ENCODE measurements around the gene C11orf87.

The C11orf87 gene

GRCh38 chr11:109421981-109422869 lies at the start of gene C11orf87:
Gene C11orf87, plus strand, starts transcription at chr11:109422190. Its CDS starts 1,444 bp downstream, at chr11:109423634.
- no peak for DNase-seq

GRCh38 chr11:109374032-109374431 lies 48.0 kb upstream of the C11orf87 start:
- no peak for DNase-seq

- DNase-seq, result no peak
Measured at GRCh38 chr11:109374441-109374840, 47.5 kb upstream of the C11orf87 start.

- no peak for DNase-seq
Measured at GRCh38 chr11:109377039-109377742, 44.8 kb upstream of the C11orf87 start.

GRCh38 chr11:109378034-109378433 lies 44.0 kb upstream of the C11orf87 start:
- no peak for DNase-seq

GRCh38 chr11:109383306-109383705 lies 38.7 kb upstream of the C11orf87 start:
- no peak for DNase-seq

- no peak for DNase-seq
Measured at GRCh38 chr11:109384873-109385272, 37.1 kb upstream of the C11orf87 start.

- DNase-seq, result no peak
Measured at GRCh38 chr11:109388982-109389381, 33.0 kb upstream of the C11orf87 start.

GRCh38 chr11:109390752-109391151 lies 31.2 kb upstream of the C11orf87 start:
- no peak for DNase-seq

- DNase-seq, result no peak
Measured at GRCh38 chr11:109401545-109401944, 20.4 kb upstream of the C11orf87 start.

GRCh38 chr11:109405671-109406070 lies 16.3 kb upstream of the C11orf87 start:
- no peak for DNase-seq

GRCh38 chr11:109416601-109417000 lies 5.4 kb upstream of the C11orf87 start:
- DNase-seq, result no peak

- no peak for DNase-seq
Measured at GRCh38 chr11:109422870-109423465, 978 bp downstream of the C11orf87 start.

- DNase-seq, result no peak
Measured at GRCh38 chr11:109423466-109424190, 1.6 kb downstream of the C11orf87 start.

- no peak for DNase-seq
Measured at GRCh38 chr11:109424901-109425300, 2.9 kb downstream of the C11orf87 start.

GRCh38 chr11:109425554-109425953 lies 3.6 kb downstream of the C11orf87 start:
- no peak for DNase-seq

GRCh38 chr11:109426442-109427240 lies 4.7 kb downstream of the C11orf87 start:
- DNase-seq, result no peak

GRCh38 chr11:109432105-109432504 lies 10.1 kb downstream of the C11orf87 start:
- DNase-seq, result no peak

- DNase-seq, result no peak
Measured at GRCh38 chr11:109433753-109434256, 11.8 kb downstream of the C11orf87 start.

GRCh38 chr11:109435121-109435742 lies 13.2 kb downstream of the C11orf87 start:
- no peak for DNase-seq

GRCh38 chr11:109439684-109440083 lies 17.7 kb downstream of the C11orf87 start:
- no peak for DNase-seq

All from stimulated activated CD4-positive, alpha-beta T cell treated with anti-CD3 and anti-CD28 coated beads, Interleukin-1b, Interleukin-23, amount 100 ng/mL, for 48 hours (primary cell).